ENCODE data around the gene CBFA2T3.

The CBFA2T3 gene

GRCh38 chr16:88929091-88929445 is 47.9 kb downstream of the CBFA2T3 start:
- Histone ChIP-seq H3K9ac (no peak overlapping the region), H3K4me2 (peak overlapping the region in 1 of 11 experiments; percentile 97; a peak in 3 of 22 replicates), H3K27ac (no peak overlapping the region), H3K4me3 (no peak overlapping the region), H3K9me3 (replicated peaks in 1 of 11) (peaks cover 0 to 6% (median 0%) of the 10 kb centered on the region in 11 experiments; a peak in 1 of 22 replicates), H3K4me1 (peaks cover 40 to 65% (median 60%) of the 10 kb centered on the region in 10 experiments), H3K27me3 (peaks cover 0 to 25% (median 0%) of the 10 kb centered on the region in 11 experiments; a peak in 4 of 22 replicates), H3K36me3 (peaks cover 0 to 8% (median 0%) of the 10 kb centered on the region in 11 experiments; a peak in 2 of 22 replicates), H4K20me1 (peaks cover 50 to 93% (median 76%) of the 10 kb centered on the region in 11 experiments)
- no peak for TF ChIP-seq Cebpa-rat (IDR thresholded peaks at IDR 0.05)

GRCh38 chr16:88928405-88929090 is 48.5 kb downstream of the CBFA2T3 start:
- no peak for TF ChIP-seq Cebpa-rat (IDR thresholded peaks at IDR 0.05)
- H3K27ac ChIP-seq, result peak overlapping the region in 2 of 11 experiments; percentile 13 to 97; a peak in 2 of 22 replicates
- H3K27me3 ChIP-seq, result peaks cover 0 to 25% (median 0%) of the 10 kb centered on the region in 11 experiments; a peak in 4 of 22 replicates
- peaks cover 43 to 68% (median 62%) of the 10 kb centered on the region in 10 experiments for H3K4me1 ChIP-seq
- peak overlapping the region in 6 of 11 experiments; percentile 0 to 99 (median 96); a peak in 7 of 22 replicates for H3K4me2 ChIP-seq
- peaks cover 0 to 6% (median 0%) of the 10 kb centered on the region in 11 experiments; a peak in 2 of 22 replicates for H3K36me3 ChIP-seq
- H3K9ac ChIP-seq, result peak overlapping the region in 1 of 11 experiments; percentile 18; a peak in 2 of 22 replicates
- H3K9me3 ChIP-seq (replicated peaks in 1 of 11), result peaks cover 0 to 6% (median 0%) of the 10 kb centered on the region in 11 experiments; a peak in 1 of 22 replicates
- no peak overlapping the region for H3K4me3 ChIP-seq
- H4K20me1 ChIP-seq, result peaks cover 53 to 94% (median 76%) of the 10 kb centered on the region in 11 experiments

- Histone ChIP-seq H4K20me1 (peaks cover 61 to 97% (median 78%) of the 10 kb centered on the region in 11 experiments), H3K36me3 (peaks cover 0 to 6% (median 0%) of the 10 kb centered on the region in 11 experiments; a peak in 2 of 22 replicates), H3K9ac (peak overlapping the region in 4 of 11 experiments; percentile 9 to 87 (median 16); a peak in 6 of 22 replicates), H3K4me2 (peak overlapping the region in 9 of 11 experiments; percentile 85 to 99 (median 97); a peak in 17 of 22 replicates), H3K27me3 (peaks cover 0 to 33% (median 0%) of the 10 kb centered on the region in 11 experiments; a peak in 4 of 22 replicates), H3K4me1 (peaks cover 52 to 73% (median 67%) of the 10 kb centered on the region in 10 experiments), H3K9me3 (replicated peaks in 1 of 11) (peaks cover 0 to 6% (median 0%) of the 10 kb centered on the region in 11 experiments; a peak in 1 of 22 replicates), H3K4me3 (no peak overlapping the region), H3K27ac (peak overlapping the region in 1 of 11 experiments; percentile 97; a peak in 2 of 22 replicates)
- no peak for TF ChIP-seq Cebpa-rat (IDR thresholded peaks at IDR 0.05)
Observed at GRCh38 chr16:88927661-88928060, 49.3 kb downstream of the CBFA2T3 start.

GRCh38 chr16:88927010-88927409 is 50.0 kb downstream of the CBFA2T3 start:
- H4K20me1 ChIP-seq, result peaks cover 61 to 97% (median 84%) of the 10 kb centered on the region in 11 experiments
- TF ChIP-seq Cebpa-rat (IDR thresholded peaks at IDR 0.05), result no peak
- peak overlapping the region in 3 of 11 experiments; percentile 64 to 97 (median 97); a peak in 3 of 22 replicates for H3K27ac ChIP-seq
- H3K4me3 ChIP-seq, result no peak overlapping the region; a peak in 1 of 20 replicates
- peaks cover 0 to 6% (median 0%) of the 10 kb centered on the region in 11 experiments; a peak in 1 of 22 replicates for H3K9me3 ChIP-seq (replicated peaks in 1 of 11)
- peaks cover 55 to 74% (median 67%) of the 10 kb centered on the region in 10 experiments for H3K4me1 ChIP-seq
- peak overlapping the region in 5 of 11 experiments; percentile 63 to 87 (median 77); a peak in 9 of 22 replicates for H3K9ac ChIP-seq
- peaks cover 0 to 33% (median 0%) of the 10 kb centered on the region in 11 experiments; a peak in 4 of 22 replicates for H3K27me3 ChIP-seq
- peaks cover 0 to 6% (median 0%) of the 10 kb centered on the region in 11 experiments; a peak in 2 of 22 replicates for H3K36me3 ChIP-seq
- peak overlapping the region; percentile 85 to 99 (median 96) for H3K4me2 ChIP-seq

- Histone ChIP-seq H3K36me3 (peaks cover 0 to 6% (median 0%) of the 10 kb centered on the region in 11 experiments; a peak in 2 of 22 replicates), H3K4me2 (peak overlapping the region; percentile 85 to 99 (median 96))
Observed at GRCh38 chr16:88926374-88926990, 50.5 kb downstream of the CBFA2T3 start.

GRCh38 chr16:88925540-88925887 is 51.5 kb downstream of the CBFA2T3 start:
- Histone ChIP-seq H4K20me1 (peaks cover 50 to 99% (median 75%) of the 10 kb centered on the region in 11 experiments; a peak in 21 of 22 replicates), H3K4me1 (peaks cover 70 to 85% (median 80%) of the 10 kb centered on the region in 10 experiments), H3K36me3 (peaks cover 0 to 6% (median 0%) of the 10 kb centered on the region in 11 experiments; a peak in 1 of 22 replicates), H3K27me3 (peaks cover 0 to 33% (median 0%) of the 10 kb centered on the region in 11 experiments; a peak in 4 of 22 replicates), H3K4me2 (peak overlapping the region; percentile 85 to 99 (median 96)), H3K9ac (peak overlapping the region in 9 of 11 experiments; percentile 25 to 87 (median 70); a peak in 17 of 22 replicates), H3K9me3 (replicated peaks in 1 of 11) (peaks cover 0 to 6% (median 0%) of the 10 kb centered on the region in 11 experiments; a peak in 1 of 22 replicates), H3K27ac (peak overlapping the region in 9 of 11 experiments; percentile 21 to 97 (median 78); a peak in 14 of 22 replicates), H3K4me3 (peak overlapping the region in 7 of 10 experiments; percentile 22 to 55 (median 42); a peak in 11 of 20 replicates)
- TF ChIP-seq Cebpa-rat (IDR thresholded peaks at IDR 0.05), result no peak

More at GRCh38 chr16:88926374-88926990, 50.5 kb downstream of the CBFA2T3 start:
- H3K4me3 ChIP-seq, result peak overlapping the region in 5 of 10 experiments; percentile 29 to 44 (median 42); a peak in 3 of 20 replicates
- H4K20me1 ChIP-seq, result peaks cover 57 to 98% (median 82%) of the 10 kb centered on the region in 11 experiments
- no peak for TF ChIP-seq Cebpa-rat (IDR thresholded peaks at IDR 0.05)
- H3K27ac ChIP-seq, result peak overlapping the region in 6 of 11 experiments; percentile 64 to 97 (median 83); a peak in 9 of 22 replicates
- peaks cover 0 to 33% (median 0%) of the 10 kb centered on the region in 11 experiments; a peak in 4 of 22 replicates for H3K27me3 ChIP-seq
- peak overlapping the region in 8 of 11 experiments; percentile 63 to 87 (median 72); a peak in 16 of 22 replicates for H3K9ac ChIP-seq
- peaks cover 0 to 6% (median 0%) of the 10 kb centered on the region in 11 experiments; a peak in 1 of 22 replicates for H3K9me3 ChIP-seq (replicated peaks in 1 of 11)
- H3K4me1 ChIP-seq, result peaks cover 61 to 78% (median 71%) of the 10 kb centered on the region in 10 experiments

GRCh38 chr16:88924834-88925539 is 52.0 kb downstream of the CBFA2T3 start:
- Histone ChIP-seq H4K20me1 (peaks cover 50 to 100% (median 72%) of the 10 kb centered on the region in 11 experiments; a peak in 21 of 22 replicates), H3K4me2 (peak overlapping the region; percentile 85 to 99 (median 96)), H3K27ac (peak overlapping the region in 9 of 11 experiments; percentile 64 to 97 (median 85); a peak in 19 of 22 replicates), H3K4me3 (peak overlapping the region in 7 of 10 experiments; percentile 22 to 55 (median 42); a peak in 12 of 20 replicates), H3K36me3 (peaks cover 0 to 6% (median 0%) of the 10 kb centered on the region in 11 experiments; a peak in 1 of 22 replicates), H3K4me1 (peaks cover 76 to 90% (median 85%) of the 10 kb centered on the region in 10 experiments), H3K9ac (peak overlapping the region in 9 of 11 experiments; percentile 55 to 87 (median 77); a peak in 17 of 22 replicates), H3K27me3 (peaks cover 0 to 33% (median 0%) of the 10 kb centered on the region in 11 experiments; a peak in 4 of 22 replicates), H3K9me3 (replicated peaks in 1 of 11) (peaks cover 0 to 3% (median 0%) of the 10 kb centered on the region in 11 experiments; a peak in 1 of 22 replicates)
- TF ChIP-seq Cebpa-rat (IDR thresholded peaks at IDR 0.05), result no peak

Measured in BLaER1 treated with 17β-estradiol and CSF1 and Interleukin-3, amounts not matched to agents 10 nM and 100 nM (cell line).